Uterus (tissue), 4 donors: Measurements from ENCODE around the gene ARL9. TPM values are rescaled to one million over a fixed set of nuclear protein-coding genes. Genes with fewer than 3 reads are reported as not detected.
"Not testable (repeated sequence)": the region's sequence is repeated elsewhere in the genome, so short reads cannot be mapped to it uniquely, and the experiment has no call there.

Source experiments
- DNase-seq, 2 donors: peaks; one replicate each; pipeline ENCODE4 v3.0.0-alpha.2; 2019 to 2020
- H3K27ac ChIP-seq, 2 donors: fragments of 200-600 bp; sonication (generic); 1 replicate in 1 of 2; 2 replicates in 1 of 2; pipeline ENCODE4 v1.5.1; 2016 to 2018
- H3K27me3 ChIP-seq, 2 donors: fragments of 200-600 bp; sonication (generic); one replicate each; pipeline ENCODE4 v1.5.1; 2018 to 2019; ENCODE audit warnings: control low read depth in 1 of 2
- H3K36me3 ChIP-seq, 2 donors: fragments of 200-600 bp; sonication (generic); one replicate each; pipeline ENCODE4 v1.5.1; 2019; ENCODE audit warnings: control low read depth in 1 of 2
- H3K4me1 ChIP-seq, 2 donors: fragments of 200-600 bp; sonication (generic); one replicate each; pipeline ENCODE4 v1.5.1; 2018 to 2019; ENCODE audit warnings: control low read depth in 1 of 2
- H3K4me3 ChIP-seq, 2 donors: fragments of 200-600 bp; sonication (generic); 1 replicate in 1 of 2; 2 replicates in 1 of 2; pipeline ENCODE4 v1.5.1; 2018 to 2019; ENCODE audit warnings: mild to moderate bottlenecking in 1 of 2
- H3K9me3 ChIP-seq, 2 donors: fragments of 200-600 bp; sonication (generic); one replicate each; pipeline ENCODE4 v1.5.1; 2019; ENCODE audit warnings: control low read depth in 1 of 2
- POLR2A ChIP-seq, 2 donors: fragments of 450-650 bp; IDR thresholded peaks; one replicate each; pipeline ENCODE4 v1.6.1; 2016; ENCODE audit warnings: antibody characterized with exemption in 2 of 2, mild to moderate bottlenecking in 1 of 2, moderate library complexity in 1 of 2
- intact Hi-C: fragments of 100-400 bp; cut with DNase I; formaldehyde crosslinking; loops from one replicate; pipeline ENCODE4 v1.15.1; 2023; ENCODE audit warnings: low total_unique reads
- total RNA-seq, 4 donors: library from RNA; depleted of rRNA in 3 of 4; stranded (reverse); fragments of >200 nt in 3 of 4; gene quantifications; one replicate each; pipeline versions ENCODE4 v1.1.0 to v1.2.4, GENCODE V29; 2014 to 2023
- TF ChIP-seq, protein P1 (sequence below), 4 experiments: fragments of 200-600 bp in 2 of 4; fragments of 450-650 bp in 2 of 4; sonication (generic) in 2 of 4; IDR thresholded peaks; one replicate each; pipeline ENCODE4 v1.5.1; 2016 to 2019; ENCODE audit warnings: antibody characterized with exemption in 4 of 4, mild to moderate bottlenecking in 2 of 4, moderate library complexity in 1 of 4
- donor health status: DM: yes; HTN: yes; CAD: no.

The ARL9 gene
- total RNA-seq, 4 donors from 2014 or later = 0.14 to 1.7 TPM; not detected in 2

DNA sequence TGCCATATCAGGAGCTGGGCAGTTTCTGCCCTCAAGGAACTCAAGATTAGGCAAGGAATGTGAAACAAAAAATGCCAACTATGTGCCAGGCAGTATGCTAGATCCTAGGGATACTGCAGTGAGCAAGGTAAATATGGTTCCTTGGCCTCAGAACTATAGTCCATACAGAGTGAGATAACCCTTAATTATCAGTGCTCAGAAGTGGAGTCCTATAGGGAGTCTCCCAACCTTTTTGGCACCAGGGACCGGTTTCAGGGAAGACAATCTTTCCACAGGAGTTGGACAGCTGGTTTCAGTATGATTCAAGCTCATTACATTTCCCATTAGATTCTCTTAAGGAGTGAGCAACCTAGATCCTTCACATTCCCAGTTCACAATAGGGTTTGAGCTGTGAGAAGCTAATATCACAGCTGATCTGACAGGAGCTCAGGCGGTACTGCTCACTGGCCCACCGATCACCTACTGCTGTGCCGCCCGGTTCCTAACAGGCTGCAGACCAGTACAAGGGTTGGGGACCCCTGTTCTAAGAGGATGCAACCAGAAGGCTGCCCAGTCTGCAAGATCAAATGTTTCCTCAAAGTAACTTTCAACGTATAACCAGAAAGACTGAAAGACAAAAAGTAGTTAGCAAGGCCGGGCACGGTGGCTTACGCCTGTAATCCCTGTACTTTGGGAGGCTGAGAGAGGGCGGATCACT is 39.8 kb upstream of the ARL9 start:
- no peaks in the 10 kb centered on the region for H3K27me3 ChIP-seq
- peak overlapping the region in 1 of 2 donors; percentile 78 for H3K4me3 ChIP-seq
- DNase-seq = no peak
- intact Hi-C loops = no loop called here
- no peak for TF ChIP-seq POLR2A (IDR thresholded peaks at IDR 0.05)
- TF ChIP-seq, protein P1, sequence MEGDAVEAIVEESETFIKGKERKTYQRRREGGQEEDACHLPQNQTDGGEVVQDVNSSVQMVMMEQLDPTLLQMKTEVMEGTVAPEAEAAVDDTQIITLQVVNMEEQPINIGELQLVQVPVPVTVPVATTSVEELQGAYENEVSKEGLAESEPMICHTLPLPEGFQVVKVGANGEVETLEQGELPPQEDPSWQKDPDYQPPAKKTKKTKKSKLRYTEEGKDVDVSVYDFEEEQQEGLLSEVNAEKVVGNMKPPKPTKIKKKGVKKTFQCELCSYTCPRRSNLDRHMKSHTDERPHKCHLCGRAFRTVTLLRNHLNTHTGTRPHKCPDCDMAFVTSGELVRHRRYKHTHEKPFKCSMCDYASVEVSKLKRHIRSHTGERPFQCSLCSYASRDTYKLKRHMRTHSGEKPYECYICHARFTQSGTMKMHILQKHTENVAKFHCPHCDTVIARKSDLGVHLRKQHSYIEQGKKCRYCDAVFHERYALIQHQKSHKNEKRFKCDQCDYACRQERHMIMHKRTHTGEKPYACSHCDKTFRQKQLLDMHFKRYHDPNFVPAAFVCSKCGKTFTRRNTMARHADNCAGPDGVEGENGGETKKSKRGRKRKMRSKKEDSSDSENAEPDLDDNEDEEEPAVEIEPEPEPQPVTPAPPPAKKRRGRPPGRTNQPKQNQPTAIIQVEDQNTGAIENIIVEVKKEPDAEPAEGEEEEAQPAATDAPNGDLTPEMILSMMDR (IDR thresholded peaks at IDR 0.05) = no peak
- no peaks in the 10 kb centered on the region for H3K36me3 ChIP-seq
- H3K27ac ChIP-seq = no peak overlapping the region
- no peaks in the 10 kb centered on the region for H3K4me1 ChIP-seq
- H3K9me3 ChIP-seq = no peaks in the 10 kb centered on the region

DNA sequence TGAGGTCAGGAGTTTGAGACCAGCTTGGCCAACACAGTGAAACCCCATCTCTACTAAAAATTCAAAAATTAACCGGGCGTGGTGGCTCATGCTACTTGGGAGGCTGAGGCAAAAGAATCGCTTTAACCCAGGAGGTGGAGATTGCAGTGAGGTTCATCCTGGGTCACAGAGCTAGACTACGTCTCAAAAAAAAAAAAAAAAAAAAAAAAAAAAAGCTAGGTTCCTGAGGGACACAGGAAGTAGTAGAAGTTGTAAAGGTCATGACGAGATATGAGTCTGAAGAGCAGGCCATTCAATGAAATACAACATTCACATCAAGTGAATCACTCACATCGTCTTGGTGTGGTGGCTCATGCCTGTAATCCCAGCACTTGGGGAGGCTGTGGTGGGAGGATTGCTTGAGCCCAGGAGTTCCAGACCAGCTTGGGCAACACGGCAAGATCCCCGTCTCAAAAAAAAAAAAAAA is 39.3 kb upstream of the ARL9 start:
- H3K4me1 ChIP-seq, H3K27me3 ChIP-seq, H3K36me3 ChIP-seq, intact Hi-C loops, H3K9me3 ChIP-seq, DNase-seq: not testable (repeated sequence)
- Histone ChIP-seq H3K27ac (peak overlapping the region; percentile 79 to 91), H3K4me3 (peak overlapping the region; percentile 78 to 98)

DNA sequence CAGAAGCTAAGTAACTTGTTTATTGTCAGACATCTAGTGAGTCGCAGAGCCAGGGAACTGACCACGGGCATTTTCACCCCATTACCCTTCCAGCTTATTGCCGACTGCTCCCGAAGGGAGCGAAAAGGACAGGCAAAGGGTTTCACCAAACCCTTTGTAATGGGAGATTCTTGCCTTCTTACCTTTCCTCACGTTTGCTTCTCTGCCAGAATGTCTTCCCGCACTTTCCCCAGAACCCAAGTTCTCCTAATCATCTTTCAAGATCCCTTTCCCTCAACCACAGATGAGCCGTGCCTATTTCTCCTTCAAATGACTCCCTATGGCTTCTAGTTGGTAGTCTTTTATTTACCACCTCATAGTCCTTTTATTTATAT is 38.7 kb upstream of the ARL9 start:
- no peaks in the 10 kb centered on the region for H3K4me1 ChIP-seq
- TF ChIP-seq, protein P1 (IDR thresholded peaks at IDR 0.05) = no peak
- intact Hi-C loops = no loop called here
- no peaks in the 10 kb centered on the region for H3K36me3 ChIP-seq
- DNase-seq = no peak
- no peaks in the 10 kb centered on the region for H3K9me3 ChIP-seq
- peak overlapping the region; percentile 79 to 91 for H3K27ac ChIP-seq
- H3K4me3 ChIP-seq = peak overlapping the region; percentile 78 to 98
- no peaks in the 10 kb centered on the region for H3K27me3 ChIP-seq

DNA sequence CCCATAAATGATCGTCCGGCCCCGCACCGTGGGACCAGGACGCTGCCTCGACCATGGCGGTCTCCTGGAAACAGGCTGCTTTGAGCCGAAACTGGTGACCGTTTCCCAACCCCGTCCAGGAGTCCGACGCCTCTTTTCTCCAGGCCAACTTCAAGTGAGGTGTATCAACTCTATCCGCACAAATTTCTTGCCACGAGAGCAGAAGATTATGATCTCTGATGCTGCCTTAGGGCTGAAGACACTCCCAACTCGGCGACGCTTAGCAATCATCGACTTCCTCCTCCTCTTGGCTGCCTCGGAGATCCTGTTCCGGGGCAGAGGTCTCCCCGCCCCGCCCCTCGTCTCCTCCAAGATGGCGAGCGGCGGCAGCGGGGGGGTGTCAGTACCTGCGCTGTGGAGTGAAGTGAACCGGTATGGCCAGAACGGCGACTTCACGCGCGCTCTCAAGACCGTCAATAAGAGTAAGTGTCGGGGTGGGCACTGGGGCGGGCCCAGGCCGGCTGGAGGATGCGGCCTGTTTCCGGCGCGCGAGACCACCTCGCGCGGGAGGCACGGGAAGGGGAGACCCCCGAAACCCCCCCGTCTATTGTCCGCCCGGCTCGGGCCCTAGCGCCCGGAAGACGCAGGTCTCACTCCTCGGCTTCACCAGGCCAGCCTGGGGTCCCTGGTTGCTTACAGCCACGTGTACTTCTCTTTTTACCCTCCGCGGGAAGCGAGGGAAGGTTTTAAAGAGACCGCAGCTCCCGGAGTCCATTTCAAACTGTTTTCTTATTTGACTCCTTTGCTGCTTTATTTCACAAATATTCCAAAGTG is 38.1 kb upstream of the ARL9 start, which contains the start of gene SRP72:
SRP72 (plus strand) TSS at position 334 of the 813 bp plus-strand sequence; CDS start at position 353, 19 bp downstream.
- Histone ChIP-seq H3K4me3 (peak within 1 kb of the TSS; percentile 78 to 98), H3K9me3 (no peaks in the 10 kb centered on the region), H3K27ac (peak within 1 kb of the TSS; percentile 79 to 91), H3K36me3 (no peaks in the 10 kb centered on the region), H3K4me1 (no peaks in the 10 kb centered on the region), H3K27me3 (no peaks in the 10 kb centered on the region)
- intact Hi-C loops = no loop called here
- DNase-seq = peak; percentile 85 to 89
- peak; percentile 41 to 71 for TF ChIP-seq POLR2A (IDR thresholded peaks at IDR 0.05)
- TF ChIP-seq, protein P1 (IDR thresholded peaks at IDR 0.05) = no peak

DNA sequence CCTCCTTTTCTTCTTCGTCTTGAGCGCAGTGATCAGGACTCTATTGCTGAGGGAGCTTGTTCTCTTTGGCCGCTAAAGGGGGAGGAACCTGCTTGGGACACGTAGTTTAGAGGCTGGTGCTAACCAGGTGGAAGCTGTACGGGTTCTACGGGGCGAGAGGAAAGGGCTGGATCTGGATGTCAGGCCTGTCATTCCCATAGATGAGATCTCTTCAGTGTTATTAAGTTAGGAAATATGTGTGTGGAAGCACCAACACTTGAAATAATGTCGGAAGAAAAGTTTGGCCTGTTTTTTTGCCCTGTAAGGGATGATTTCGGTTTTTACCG is 37.5 kb upstream of the ARL9 start:
- TF ChIP-seq, protein P1 (IDR thresholded peaks at IDR 0.05) = no peak
- TF ChIP-seq POLR2A (IDR thresholded peaks at IDR 0.05) = no peak
- Histone ChIP-seq H3K36me3 (no peaks in the 10 kb centered on the region), H3K9me3 (no peaks in the 10 kb centered on the region), H3K4me3 (peak overlapping the region; percentile 78 to 98), H3K4me1 (no peaks in the 10 kb centered on the region), H3K27ac (peak overlapping the region; percentile 79 to 91), H3K27me3 (no peaks in the 10 kb centered on the region)
- intact Hi-C loops = no loop called here
- DNase-seq = no peak
